HEK293 (cell line): ENCODE data around the gene CELF1.

Experiments
- CTCF ChIA-PET: fragments of 350-600 bp; formaldehyde crosslinking; extraction: SDS; loops from one replicate; lab custom pipeline; 2021; ENCODE audit warnings: antibody characterized with exemption; lab: Yijun Ruan, JAX
- POLR2A ChIA-PET: fragments of 300-600 bp; formaldehyde crosslinking; extraction: SDS; loops from one replicate; lab custom pipeline; 2020; ENCODE audit warnings: antibody characterized with exemption, inconsistent platforms; lab: Yijun Ruan, JAX
- H3K27ac ChIP-seq: fragments of 200-500 bp; sonication (Bioruptor generic); 2 replicates; pipeline ENCODE4 v1.5.1; 2014; ENCODE audit warnings: low read depth, low read length, control low read depth, inconsistent platforms; ENCODE audit errors: extremely low read depth
- H3K36me3 ChIP-seq, 2 experiments: fragments of 200-500 bp in 1 of 2; sonication (Bioruptor generic) in 1 of 2; 1 replicate in 1 of 2; 2 replicates in 1 of 2; pipeline ENCODE4 v1.5.1; 2014 to 2017; ENCODE audit warnings: inconsistent platforms in 2 of 2, low read length in 2 of 2; ENCODE audit not compliant: control insufficient read depth in 2 of 2, insufficient read depth in 1 of 2
- H3K4me1 ChIP-seq: fragments of 200-500 bp; sonication (Bioruptor generic); 2 replicates; pipeline ENCODE4 v1.5.1; 2014; ENCODE audit warnings: mild to moderate bottlenecking, low read length, inconsistent platforms; ENCODE audit not compliant: control insufficient read depth, insufficient read depth
- H3K4me3 ChIP-seq: 2 replicates; pipeline ENCODE4 v1.5.1; 2011; ENCODE audit warnings: low read depth, mild to moderate bottlenecking, control low read depth, low read length, moderate library complexity
- H3K9me3 ChIP-seq: fragments of 200-500 bp; sonication (Bioruptor generic); 2 replicates; pipeline ENCODE4 v1.5.1; 2014; ENCODE audit warnings: low read depth, low read length, inconsistent platforms; ENCODE audit not compliant: control insufficient read depth, insufficient read depth
- BCL11B ChIP-seq: fragments of 450-650 bp; formaldehyde crosslinking; IDR thresholded peaks from 2 replicates; pipeline ENCODE4 v1.5.1; 2016; ENCODE audit warnings: low read depth, missing biosample characterization, missing genetic modification characterization
- IKZF3 ChIP-seq: fragments of 450-650 bp; IDR thresholded peaks from 2 replicates; pipeline ENCODE4 v1.5.0; 2018; ENCODE audit warnings: missing biosample characterization, mild to moderate bottlenecking, missing genetic modification characterization, moderate library complexity
- KLF1 ChIP-seq: fragments of 450-650 bp; formaldehyde crosslinking; IDR thresholded peaks from 2 replicates; pipeline ENCODE4 v1.5.1; 2016; ENCODE audit warnings: missing biosample characterization, missing genetic modification characterization
- KLF10 ChIP-seq: fragments of 450-650 bp; IDR thresholded peaks from 2 replicates; pipeline ENCODE4 v1.5.1; 2018; ENCODE audit warnings: missing biosample characterization, mild to moderate bottlenecking, missing genetic modification characterization
- KLF9 ChIP-seq: fragments of 450-650 bp; formaldehyde crosslinking; IDR thresholded peaks from 2 replicates; pipeline ENCODE4 v1.5.1; 2016; ENCODE audit warnings: missing biosample characterization, missing genetic modification characterization, low read depth
- REPIN1 ChIP-seq: fragments of 450-650 bp; formaldehyde crosslinking; IDR thresholded peaks from 2 replicates; pipeline ENCODE4 v1.5.1; 2017; ENCODE audit warnings: missing biosample characterization, missing genetic modification characterization, low read depth
- ZFP37 ChIP-seq: fragments of 450-650 bp; formaldehyde crosslinking; IDR thresholded peaks from 2 replicates; pipeline ENCODE4 v1.5.1; 2016; ENCODE audit warnings: missing biosample characterization, missing genetic modification characterization
- ZNF10 ChIP-seq: fragments of 450-650 bp; formaldehyde crosslinking; IDR thresholded peaks from 2 replicates; pipeline ENCODE4 v1.5.1; 2017; ENCODE audit warnings: missing biosample characterization, missing genetic modification characterization
- ZNF2 ChIP-seq: fragments of 450-650 bp; formaldehyde crosslinking; IDR thresholded peaks from 2 replicates; pipeline ENCODE4 v1.5.1; 2016; ENCODE audit warnings: missing biosample characterization, missing genetic modification characterization
- ZNF211 ChIP-seq: fragments of 450-650 bp; formaldehyde crosslinking; IDR thresholded peaks from 2 replicates; pipeline ENCODE4 v1.5.1; 2016; ENCODE audit warnings: low read depth, missing biosample characterization, missing genetic modification characterization
- ZNF248 ChIP-seq: fragments of 450-650 bp; formaldehyde crosslinking; IDR thresholded peaks from 2 replicates; pipeline ENCODE4 v1.5.1; 2017; ENCODE audit warnings: missing biosample characterization, missing genetic modification characterization
- ZNF354C ChIP-seq: fragments of 450-650 bp; formaldehyde crosslinking; IDR thresholded peaks from 2 replicates; pipeline ENCODE4 v1.5.1; 2016; ENCODE audit warnings: missing biosample characterization, missing genetic modification characterization, low read depth, borderline replicate concordance
- ZNF433 ChIP-seq: fragments of 450-650 bp; formaldehyde crosslinking; IDR thresholded peaks from 2 replicates; pipeline ENCODE4 v1.5.1; 2016; ENCODE audit warnings: missing biosample characterization, missing genetic modification characterization, low read depth
- ZNF513 ChIP-seq: fragments of 450-650 bp; IDR thresholded peaks from 2 replicates; pipeline ENCODE4 v1.5.1; 2018; ENCODE audit warnings: missing biosample characterization, missing genetic modification characterization
- ZNF514 ChIP-seq: fragments of 450-650 bp; formaldehyde crosslinking; IDR thresholded peaks from 2 replicates; pipeline ENCODE4 v1.5.1; 2016; ENCODE audit warnings: missing biosample characterization, missing genetic modification characterization
- ZNF544 ChIP-seq: fragments of 450-650 bp; formaldehyde crosslinking; IDR thresholded peaks from 2 replicates; pipeline ENCODE4 v1.5.0; 2017; ENCODE audit warnings: missing biosample characterization, missing genetic modification characterization
- ZNF571 ChIP-seq: fragments of 450-650 bp; formaldehyde crosslinking; IDR thresholded peaks from 2 replicates; pipeline ENCODE4 v1.5.0; 2017; ENCODE audit warnings: missing biosample characterization, missing genetic modification characterization
- ZNF610 ChIP-seq: fragments of 450-650 bp; formaldehyde crosslinking; IDR thresholded peaks from 2 replicates; pipeline ENCODE4 v1.5.1; 2016; ENCODE audit warnings: missing biosample characterization, missing genetic modification characterization, borderline replicate concordance
- ZNF645 ChIP-seq: fragments of 450-650 bp; formaldehyde crosslinking; IDR thresholded peaks from 2 replicates; pipeline ENCODE4; 2016; ENCODE audit warnings: missing biosample characterization, missing genetic modification characterization
- ZNF677 ChIP-seq: fragments of 450-650 bp; IDR thresholded peaks from 2 replicates; pipeline ENCODE4 v1.5.0; 2018; ENCODE audit warnings: missing biosample characterization, mild to moderate bottlenecking, missing genetic modification characterization, moderate library complexity
- ZNF776 ChIP-seq: fragments of 450-650 bp; formaldehyde crosslinking; IDR thresholded peaks from 2 replicates; pipeline ENCODE4 v1.5.0; 2017; ENCODE audit warnings: missing biosample characterization, missing genetic modification characterization, borderline replicate concordance
- ZNF777 ChIP-seq: fragments of 450-650 bp; formaldehyde crosslinking; IDR thresholded peaks from 2 replicates; pipeline ENCODE4 v1.5.1; 2017; ENCODE audit warnings: missing biosample characterization, missing genetic modification characterization, borderline replicate concordance
- ZNF791 ChIP-seq: fragments of 450-650 bp; formaldehyde crosslinking; IDR thresholded peaks from 2 replicates; pipeline ENCODE4 v1.5.1; 2016; ENCODE audit warnings: missing biosample characterization, missing genetic modification characterization
- TF ChIP-seq, protein P1 (sequence below): fragments of 450-650 bp; formaldehyde crosslinking; IDR thresholded peaks from 2 replicates; pipeline ENCODE4 v1.5.1; 2016; ENCODE audit warnings: missing biosample characterization, missing genetic modification characterization
- TF ChIP-seq, protein P2 (sequence below): fragments of 450-650 bp; formaldehyde crosslinking; IDR thresholded peaks from 2 replicates; pipeline ENCODE4 v1.5.1; 2016; ENCODE audit warnings: missing biosample characterization, missing genetic modification characterization
- TF ChIP-seq, protein P3 (sequence below): fragments of 450-650 bp; formaldehyde crosslinking; IDR thresholded peaks from 2 replicates; pipeline ENCODE4 v1.5.1; 2016; ENCODE audit warnings: missing biosample characterization, missing genetic modification characterization

CELF1 gene

GRCh38 chr11:47591764-47592163 is 38.8 kb upstream of the CELF1 start:
- peaks cover 0 to 2% of the 10 kb centered on the region in 2 experiments; a peak in 1 of 3 replicates for H3K36me3 ChIP-seq
- H3K9me3 ChIP-seq: no peaks in the 10 kb centered on the region
- ChIA-PET POLR2A (interaction anchor here (0.6 kb wide), 1 partner anchor 23 kb away, joined by 3 read pairs; no protein-coding TSS in a partner anchor), CTCF (no interaction called here)
- H3K4me1 ChIP-seq: no peaks in the 10 kb centered on the region
- TF ChIP-seq KLF10 (tag by site-specific recombination): no peak
- TF ChIP-seq IKZF3 (tag by site-specific recombination): no peak
- no peak for TF ChIP-seq REPIN1 (tag by site-specific recombination)
- no peak for TF ChIP-seq ZNF513
- no peak for TF ChIP-seq ZNF433
- TF ChIP-seq, protein P1, sequence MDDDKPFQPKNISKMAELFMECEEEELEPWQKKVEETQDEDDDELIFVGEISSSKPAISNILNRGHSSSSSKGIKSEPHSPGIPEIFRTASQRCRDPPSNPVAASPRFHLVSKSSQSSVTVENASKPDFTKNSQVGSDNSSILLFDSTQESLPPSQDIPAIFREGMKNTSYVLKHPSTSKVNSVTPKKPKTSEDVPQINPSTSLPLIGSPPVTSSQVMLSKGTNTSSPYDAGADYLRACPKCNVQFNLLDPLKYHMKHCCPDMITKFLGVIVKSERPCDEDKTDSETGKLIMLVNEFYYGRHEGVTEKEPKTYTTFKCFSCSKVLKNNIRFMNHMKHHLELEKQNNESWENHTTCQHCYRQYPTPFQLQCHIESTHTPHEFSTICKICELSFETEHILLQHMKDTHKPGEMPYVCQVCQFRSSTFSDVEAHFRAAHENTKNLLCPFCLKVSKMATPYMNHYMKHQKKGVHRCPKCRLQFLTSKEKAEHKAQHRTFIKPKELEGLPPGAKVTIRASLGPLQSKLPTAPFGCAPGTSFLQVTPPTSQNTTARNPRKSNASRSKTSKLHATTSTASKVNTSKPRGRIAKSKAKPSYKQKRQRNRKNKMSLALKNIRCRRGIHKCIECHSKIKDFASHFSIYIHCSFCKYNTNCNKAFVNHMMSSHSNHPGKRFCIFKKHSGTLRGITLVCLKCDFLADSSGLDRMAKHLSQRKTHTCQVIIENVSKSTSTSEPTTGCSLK (tag by site-specific recombination): no peak
- TF ChIP-seq KLF1 (tag by site-specific recombination): no peak
- no peak for TF ChIP-seq ZNF544 (tag by site-specific recombination)
- TF ChIP-seq ZNF610: no peak
- no peak for TF ChIP-seq ZNF10 (tag by site-specific recombination)
- TF ChIP-seq ZNF2: no peak
- TF ChIP-seq ZNF776 (tag by site-specific recombination): no peak
- TF ChIP-seq ZNF211 (tag by site-specific recombination): no peak
- TF ChIP-seq ZNF248 (tag by site-specific recombination): no peak
- no peak for TF ChIP-seq KLF9
- no peak for TF ChIP-seq ZNF354C (tag by site-specific recombination)
- no peak for TF ChIP-seq ZNF645 (tag by site-specific recombination)
- no peak overlapping the region for H3K4me3 ChIP-seq
- no peak overlapping the region for H3K27ac ChIP-seq

DNA sequence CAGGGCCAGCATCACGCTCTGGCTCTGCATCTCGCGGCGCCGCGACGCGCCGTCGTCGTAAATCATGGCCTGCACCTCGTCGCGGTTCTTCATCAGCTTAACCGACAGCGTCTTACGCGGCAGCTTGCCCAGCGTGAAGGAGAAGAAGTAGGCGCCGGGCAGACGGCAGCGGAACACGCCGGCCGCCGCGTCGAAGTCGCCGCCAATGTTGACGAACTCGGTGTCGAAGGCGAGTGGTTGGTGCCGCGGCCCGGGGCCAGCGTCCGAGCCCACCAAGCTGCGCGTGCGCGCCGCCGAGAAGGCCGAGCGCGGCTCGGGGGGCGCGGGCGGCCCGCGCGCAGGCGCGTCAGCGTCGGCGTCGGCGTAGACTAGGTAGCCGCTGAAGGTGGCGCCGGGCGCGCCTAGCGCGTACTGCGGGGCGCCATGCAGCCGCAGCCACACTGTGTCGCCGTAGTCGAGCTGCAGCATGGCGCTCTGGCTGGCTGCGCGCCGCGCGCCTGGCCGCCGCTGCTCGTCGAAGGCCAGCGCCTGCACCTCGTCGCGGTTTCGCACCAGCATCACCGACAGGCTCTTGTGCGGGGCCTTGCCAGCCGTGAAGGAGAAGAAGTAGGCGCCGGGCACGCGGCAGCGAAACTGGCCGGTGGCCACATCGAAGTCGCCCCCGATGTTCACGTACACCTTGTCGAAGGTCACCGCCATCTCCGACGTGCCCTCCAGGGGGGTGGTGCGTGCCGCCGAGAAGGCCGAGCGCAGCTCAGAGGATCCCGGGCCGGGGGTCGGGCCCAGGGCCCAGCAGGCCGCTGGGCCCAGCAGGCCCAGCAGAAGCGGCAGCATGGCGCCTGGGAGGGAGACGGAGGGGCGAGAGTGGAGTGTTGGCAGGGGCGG is 37.3 kb upstream of the CELF1 start:
- ChIA-PET CTCF (interaction anchor here (0.6 kb wide), 1 partner anchor 217 kb away, joined by 3 read pairs; no protein-coding TSS in a partner anchor), POLR2A (no interaction called here)
- no peaks in the 10 kb centered on the region for H3K4me1 ChIP-seq
- H3K36me3 ChIP-seq: peaks cover under 1 to 3% of the 10 kb centered on the region in 2 experiments; a peak in 2 of 3 replicates
- H3K9me3 ChIP-seq: no peaks in the 10 kb centered on the region
- no peak overlapping the region for H3K4me3 ChIP-seq
- H3K27ac ChIP-seq: no peak overlapping the region
- no peak for TF ChIP-seq ZNF791 (tag by site-specific recombination)
- no peak for TF ChIP-seq ZNF777 (tag by site-specific recombination)
- TF ChIP-seq, protein P2, sequence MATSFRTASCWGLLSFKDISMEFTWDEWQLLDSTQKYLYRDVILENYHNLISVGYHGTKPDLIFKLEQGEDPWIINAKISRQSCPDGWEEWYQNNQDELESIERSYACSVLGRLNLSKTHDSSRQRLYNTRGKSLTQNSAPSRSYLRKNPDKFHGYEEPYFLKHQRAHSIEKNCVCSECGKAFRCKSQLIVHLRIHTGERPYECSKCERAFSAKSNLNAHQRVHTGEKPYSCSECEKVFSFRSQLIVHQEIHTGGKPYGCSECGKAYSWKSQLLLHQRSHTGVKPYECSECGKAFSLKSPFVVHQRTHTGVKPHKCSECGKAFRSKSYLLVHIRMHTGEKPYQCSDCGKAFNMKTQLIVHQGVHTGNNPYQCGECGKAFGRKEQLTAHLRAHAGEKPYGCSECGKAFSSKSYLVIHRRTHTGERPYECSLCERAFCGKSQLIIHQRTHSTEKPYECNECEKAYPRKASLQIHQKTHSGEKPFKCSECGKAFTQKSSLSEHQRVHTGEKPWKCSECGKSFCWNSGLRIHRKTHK (tag by site-specific recombination): no peak
- no peak for TF ChIP-seq BCL11B (tag by site-specific recombination)
- no peak for TF ChIP-seq ZNF677 (tag by site-specific recombination)
- TF ChIP-seq REPIN1 (tag by site-specific recombination): no peak
- TF ChIP-seq ZNF513: no peak
- TF ChIP-seq ZFP37 (tag by site-specific recombination): no peak
- no peak for TF ChIP-seq ZNF571
- TF ChIP-seq, protein P3, sequence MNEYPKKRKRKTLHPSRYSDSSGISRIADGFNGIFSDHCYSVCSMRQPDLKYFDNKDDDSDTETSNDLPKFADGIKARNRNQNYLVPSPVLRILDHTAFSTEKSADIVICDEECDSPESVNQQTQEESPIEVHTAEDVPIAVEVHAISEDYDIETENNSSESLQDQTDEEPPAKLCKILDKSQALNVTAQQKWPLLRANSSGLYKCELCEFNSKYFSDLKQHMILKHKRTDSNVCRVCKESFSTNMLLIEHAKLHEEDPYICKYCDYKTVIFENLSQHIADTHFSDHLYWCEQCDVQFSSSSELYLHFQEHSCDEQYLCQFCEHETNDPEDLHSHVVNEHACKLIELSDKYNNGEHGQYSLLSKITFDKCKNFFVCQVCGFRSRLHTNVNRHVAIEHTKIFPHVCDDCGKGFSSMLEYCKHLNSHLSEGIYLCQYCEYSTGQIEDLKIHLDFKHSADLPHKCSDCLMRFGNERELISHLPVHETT (tag by site-specific recombination): no peak
- no peak for TF ChIP-seq ZNF514 (tag by site-specific recombination)
